G401.6 (cell line): ENCODE data around the gene PXDC1.
"Not testable (repeated sequence)": the region's sequence is repeated elsewhere in the genome, so short reads cannot be mapped to it uniquely, and the experiment has no call there.

Source experiments
- FAIRE-seq: peaks from 2 replicates; lab custom pipeline; 2012; peaks lifted over from hg19 to GRCh38; lab: Jason Lieb, UNC

PXDC1 gene

GRCh38 chr6:3782876-3783832 lies 31.6 kb upstream of the PXDC1 start:
- no peak for FAIRE-seq

GRCh38 chr6:3781504-3781903 lies 30.0 kb upstream of the PXDC1 start:
- no peak for FAIRE-seq

GRCh38 chr6:3779574-3779849 lies 28.0 kb upstream of the PXDC1 start:
- no peak for FAIRE-seq

- no peak for FAIRE-seq
Measured at GRCh38 chr6:3778701-3779573, 27.4 kb upstream of the PXDC1 start.

- FAIRE-seq, result no peak
Measured at GRCh38 chr6:3777730-3778461, 26.4 kb upstream of the PXDC1 start.

GRCh38 chr6:3776881-3777507 lies 25.5 kb upstream of the PXDC1 start:
- no peak for FAIRE-seq

- no peak for FAIRE-seq
Measured at GRCh38 chr6:3775847-3776246, 24.3 kb upstream of the PXDC1 start.

GRCh38 chr6:3775386-3775785 lies 23.9 kb upstream of the PXDC1 start:
- no peak for FAIRE-seq

DNA sequence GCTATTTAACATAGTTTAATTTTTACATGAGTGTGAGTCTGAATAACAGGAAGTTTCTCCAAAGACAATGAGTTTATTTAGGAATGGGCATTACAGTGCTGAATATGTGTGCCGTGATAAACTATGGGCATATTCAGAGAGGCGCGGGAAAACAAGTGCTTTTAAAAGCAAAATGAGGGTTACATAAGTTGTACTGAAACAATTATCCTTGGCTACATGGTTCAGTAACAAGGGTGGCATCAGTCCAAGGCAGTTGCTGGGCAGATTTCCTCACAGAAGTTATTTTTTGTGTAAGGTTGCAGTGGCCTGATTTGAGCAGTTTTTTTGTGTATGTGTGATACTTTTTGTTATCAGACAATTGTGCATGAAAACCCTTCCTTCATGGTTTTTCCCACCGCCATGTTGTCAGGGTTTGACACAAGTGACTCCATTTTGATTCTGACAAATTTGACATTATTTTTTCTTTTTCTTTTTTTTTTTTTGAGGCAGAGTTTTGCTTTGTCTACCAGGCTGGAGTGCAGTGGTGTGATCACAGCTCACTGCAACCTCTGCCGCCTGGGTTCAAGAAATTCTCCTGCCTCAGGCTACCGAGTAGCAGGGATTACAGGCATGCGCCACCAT lies 22.3 kb upstream of the PXDC1 start:
- no peak for FAIRE-seq

DNA sequence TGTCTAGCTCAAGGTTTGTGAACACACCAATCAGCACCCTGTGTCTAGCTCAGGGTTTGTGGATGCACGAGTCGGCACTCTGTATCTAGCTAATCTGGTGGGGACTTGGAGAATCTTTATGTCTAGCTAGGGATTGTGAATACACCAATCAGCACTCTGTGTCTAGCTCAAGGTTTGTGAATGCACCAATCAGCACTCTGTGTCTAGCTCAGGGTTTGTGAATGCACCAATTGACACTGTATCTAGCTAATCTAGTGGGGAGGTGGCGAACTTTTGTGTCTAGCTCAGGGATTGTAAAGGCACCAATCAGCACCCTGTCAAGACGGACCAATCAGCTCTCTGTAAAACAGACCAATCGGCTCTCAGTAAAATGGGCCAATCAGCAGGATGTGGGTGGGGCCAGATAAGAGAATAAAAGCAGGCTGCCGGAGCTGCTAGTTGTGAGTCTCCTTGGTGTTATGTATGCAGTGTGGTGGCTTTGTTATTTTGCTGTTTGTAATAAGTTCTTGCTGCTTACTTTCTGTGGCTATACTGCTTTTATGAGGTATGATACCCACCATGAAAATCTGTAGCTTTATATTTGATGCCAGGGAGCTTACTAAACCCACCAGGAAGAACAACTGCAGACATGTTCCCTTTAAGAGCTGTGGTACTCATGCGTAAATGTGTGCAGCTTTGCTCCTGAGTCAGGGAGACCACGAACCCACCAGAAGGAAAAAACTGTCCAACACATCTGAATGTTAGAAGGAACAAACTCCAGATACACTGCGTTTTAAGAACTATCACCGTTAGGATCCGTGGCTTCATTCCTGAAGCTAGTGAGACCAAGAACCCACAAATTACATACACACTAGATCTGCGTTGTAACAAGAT lies 20.9 kb upstream of the PXDC1 start:
- not testable (repeated sequence) for FAIRE-seq

DNA sequence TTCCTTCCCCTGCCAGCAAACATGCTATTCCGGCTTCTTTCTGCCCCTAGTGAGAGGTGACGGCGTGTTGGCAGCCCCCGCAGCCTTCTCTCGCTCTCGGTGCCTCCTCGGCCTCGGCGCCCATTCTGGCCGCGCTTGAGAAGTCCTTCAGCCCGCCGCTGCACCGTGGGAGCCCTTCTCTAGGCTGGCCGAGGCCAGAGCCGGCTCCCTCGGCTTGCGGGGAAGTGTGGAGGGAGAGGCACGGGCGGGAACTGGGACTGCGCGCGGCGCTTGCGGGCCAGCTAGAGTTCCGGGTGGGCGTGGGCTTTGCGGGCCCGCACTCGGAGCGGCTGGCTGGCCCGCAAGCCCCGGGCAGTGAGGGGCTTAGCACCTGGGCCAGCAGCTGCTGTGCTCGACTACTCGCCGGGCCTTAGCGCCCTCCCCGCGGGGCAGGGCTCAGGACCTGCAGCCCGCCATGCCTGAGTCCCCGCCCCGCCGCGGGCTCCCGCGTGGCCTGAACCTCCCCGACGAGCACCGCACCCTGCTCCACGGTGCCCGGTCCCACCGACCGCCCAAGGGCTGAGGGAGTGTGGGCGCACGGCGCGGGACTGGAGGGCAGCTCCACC lies 20.0 kb upstream of the PXDC1 start:
- FAIRE-seq, result no peak

DNA sequence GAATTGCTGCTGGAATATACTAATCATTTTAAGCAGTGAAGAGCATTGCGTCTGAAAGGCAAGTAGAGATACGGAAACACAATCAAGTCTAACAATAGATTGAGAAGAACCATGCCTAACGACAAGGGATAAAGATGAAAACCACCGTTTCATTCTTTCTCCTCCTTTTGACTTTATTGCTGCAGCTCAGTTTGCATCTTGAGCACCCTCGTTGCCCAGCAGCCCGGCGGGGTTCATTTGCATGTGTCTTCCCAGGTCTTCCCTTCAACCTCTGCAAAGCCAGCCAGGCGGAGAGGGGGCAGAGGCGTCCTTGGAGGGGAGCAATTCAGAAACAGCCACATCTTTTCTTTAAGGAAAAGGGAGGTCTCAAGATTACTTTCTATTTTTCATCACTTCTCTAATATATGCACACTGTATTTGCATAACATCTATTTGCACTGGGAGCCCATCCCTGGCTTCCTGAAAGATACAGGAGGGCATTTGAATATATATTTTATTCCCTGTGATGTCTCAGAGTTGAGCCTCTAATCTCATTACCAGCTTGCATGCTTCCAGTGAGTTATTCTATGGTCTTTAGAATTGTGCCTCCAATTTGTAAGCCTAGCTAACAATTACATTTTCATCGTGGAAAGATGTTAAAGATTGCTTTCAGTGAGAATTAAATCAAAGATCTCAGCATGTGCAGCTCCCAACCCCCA lies 18.7 kb upstream of the PXDC1 start:
- FAIRE-seq, result no peak

- no peak for FAIRE-seq
Measured at GRCh38 chr6:3769610-3770009, 18.1 kb upstream of the PXDC1 start.

DNA sequence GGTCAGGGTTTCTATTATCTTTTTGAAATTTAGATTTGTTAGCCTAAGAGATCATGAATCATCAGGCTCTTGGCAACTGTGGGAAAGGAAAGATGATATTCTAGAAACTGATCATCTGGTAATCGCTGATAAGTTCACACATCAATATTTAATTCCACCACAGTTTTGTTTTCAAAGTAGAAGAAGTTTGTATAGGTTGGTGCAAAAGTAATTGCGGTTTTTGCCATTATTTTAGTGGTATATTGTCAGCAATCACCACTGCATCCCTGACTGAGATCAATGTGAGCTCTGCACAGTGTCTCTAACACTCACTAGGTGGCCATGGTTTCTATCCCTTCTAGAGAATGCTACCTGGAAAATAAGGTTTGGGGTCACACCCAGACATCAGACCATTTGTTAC lies 17.0 kb upstream of the PXDC1 start:
- no peak for FAIRE-seq

DNA sequence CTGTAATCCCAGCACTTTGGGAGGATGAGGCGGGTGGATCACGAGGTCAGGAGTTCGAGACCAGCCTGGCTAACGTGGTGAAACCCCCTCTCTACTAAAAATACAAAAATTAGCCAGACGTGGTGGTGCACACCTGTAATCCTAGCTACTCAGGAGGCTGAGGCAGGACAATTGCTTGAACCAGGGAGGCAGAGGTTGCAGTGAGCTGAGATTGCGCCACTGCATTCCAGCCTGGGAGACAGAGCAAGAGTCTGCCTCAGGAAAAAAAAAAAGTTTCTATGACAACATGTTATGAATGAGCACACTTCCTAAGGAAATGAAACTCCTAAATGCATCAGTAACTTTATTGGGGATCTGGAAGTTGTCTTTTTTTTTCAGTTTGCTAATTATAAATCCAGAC lies 16.0 kb upstream of the PXDC1 start:
- not testable (repeated sequence) for FAIRE-seq

DNA sequence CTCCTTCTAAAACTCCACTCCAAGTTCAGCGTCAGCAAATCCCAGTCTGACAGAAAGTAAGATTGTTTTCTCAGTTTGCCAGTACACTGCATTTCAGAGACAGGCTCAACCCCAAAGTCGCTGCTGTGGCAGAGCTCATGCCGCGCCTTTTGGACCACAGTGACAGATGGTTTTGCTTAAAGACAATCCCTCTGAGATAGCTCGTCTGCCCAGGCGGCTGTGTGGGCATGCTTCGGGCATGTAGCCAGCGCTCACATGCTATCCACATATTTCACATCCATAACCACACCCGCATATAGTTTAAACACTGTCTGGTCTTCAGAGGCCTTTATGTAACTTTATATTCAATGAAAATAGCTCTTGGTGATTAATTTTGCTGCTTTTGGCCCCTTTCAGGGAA lies 14.7 kb upstream of the PXDC1 start:
- no peak for FAIRE-seq

DNA sequence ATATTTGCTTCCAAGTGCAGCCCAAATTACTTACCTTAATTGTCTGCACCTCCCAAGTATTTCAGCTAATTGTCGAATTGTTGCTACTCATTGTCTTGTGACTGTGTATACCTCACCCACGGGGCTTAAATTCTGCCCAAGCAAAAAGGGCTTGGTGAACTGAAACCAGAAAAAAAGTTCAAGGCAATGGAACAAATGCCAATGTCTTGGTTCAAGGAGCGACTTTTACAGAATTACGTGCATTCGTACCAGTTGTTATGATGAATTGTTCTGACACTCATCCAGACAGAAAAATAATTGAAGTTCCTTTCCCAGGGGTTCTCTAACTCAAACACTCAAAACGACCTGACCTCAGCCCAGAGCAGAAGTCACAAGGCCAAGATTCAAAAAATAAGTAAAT lies 13.9 kb upstream of the PXDC1 start:
- FAIRE-seq, result no peak

DNA sequence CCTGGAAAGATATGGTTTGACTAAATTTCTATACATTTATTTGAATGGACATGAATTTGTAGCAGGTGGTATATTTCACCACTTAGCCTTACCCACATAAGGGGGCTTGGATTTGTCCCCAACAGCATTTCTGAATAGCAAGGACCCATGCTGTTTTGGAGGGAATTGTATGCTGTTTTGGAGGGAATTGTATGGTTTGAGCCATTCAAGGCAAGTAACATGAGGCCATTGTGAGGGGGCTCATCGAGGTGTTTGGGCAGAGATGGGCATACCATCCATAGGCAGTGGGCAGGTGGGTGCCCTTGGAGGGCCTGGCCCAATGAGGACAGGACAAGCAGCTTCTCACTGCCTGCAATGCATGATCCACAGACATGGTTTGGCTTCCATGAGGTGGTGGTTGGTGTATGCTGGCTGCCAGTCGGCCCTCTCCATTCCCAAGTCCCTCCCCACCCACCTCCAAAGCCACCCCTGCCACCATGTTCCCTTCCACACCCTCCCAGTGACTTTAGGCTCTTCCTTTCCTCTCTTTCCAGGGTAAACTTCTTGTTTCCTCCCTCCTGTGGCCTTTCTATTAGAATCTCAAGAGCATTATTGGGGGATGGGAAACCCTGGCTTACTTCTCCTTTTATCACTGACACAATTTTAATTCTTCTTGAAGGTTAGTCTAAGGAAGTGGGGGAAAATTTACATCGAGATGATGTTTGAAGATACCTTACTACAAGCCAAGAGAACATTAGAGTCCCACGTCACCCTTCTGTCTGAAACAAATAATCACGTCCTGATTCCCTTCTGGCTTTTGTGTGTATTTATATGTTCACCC lies 13.2 kb upstream of the PXDC1 start:
- FAIRE-seq, result no peak

DNA sequence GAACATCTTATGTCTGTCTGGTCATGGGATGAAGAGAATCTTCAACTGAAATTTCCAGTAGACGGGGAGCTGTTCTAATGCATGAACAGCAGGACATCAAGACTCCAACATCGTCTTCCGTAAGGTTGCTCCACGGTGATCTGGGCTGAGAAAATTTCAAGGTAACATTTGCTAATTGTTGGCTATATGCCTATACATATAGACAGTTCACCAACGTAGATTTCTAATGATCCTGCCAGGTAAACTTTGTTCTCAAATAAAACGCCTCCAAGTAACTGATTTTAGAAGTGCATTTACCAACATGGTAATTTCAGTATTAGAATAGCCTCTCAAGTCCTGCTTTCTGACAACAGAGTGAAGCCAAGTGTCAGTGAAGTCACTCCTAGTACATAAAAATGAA lies 11.3 kb upstream of the PXDC1 start:
- no peak for FAIRE-seq
